ENCODE data around the gene SCP2D1. TPM values are rescaled to one million over a fixed set of nuclear protein-coding genes. Genes with fewer than 3 reads are reported as not detected.
A peak's percentile ranks its signal among the peaks of the same experiment; 100 is the strongest.

Gene SCP2D1
- total RNA-seq, 1 experiment from 2014 or later, result not detected

DNA sequence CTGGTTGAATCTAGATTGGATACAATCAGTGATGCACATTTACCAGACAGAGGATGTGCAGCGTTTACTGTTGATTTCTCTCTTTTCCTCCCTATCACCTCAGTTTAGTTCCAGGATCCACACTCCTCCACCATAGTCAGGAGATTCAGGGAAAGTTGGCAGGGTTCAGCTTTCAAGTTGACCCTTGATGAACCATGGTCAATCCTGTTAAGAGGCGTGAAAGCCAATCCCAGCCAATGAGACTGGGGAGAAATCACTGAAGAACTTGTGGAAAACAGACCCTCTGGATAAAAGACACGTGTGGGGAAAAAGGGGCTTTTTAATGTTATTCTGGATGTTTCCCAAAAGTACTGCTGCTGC, 19.2 kb upstream of the SCP2D1 start:
- H3K27me3 ChIP-seq (ENCODE audit: low read length), result peaks cover 17% of the 10 kb centered on the region
- peak overlapping the region; percentile 97 for H2AFZ ChIP-seq (ENCODE audit: low read length)
- peak overlapping the region; percentile 88 for H3K4me2 ChIP-seq (ENCODE audit: low read length)
- H3K9me3 ChIP-seq (ENCODE audit: low read length), result no peaks in the 10 kb centered on the region
- peak overlapping the region; percentile 77 for H3K9ac ChIP-seq (ENCODE audit: low read length)
- H3K4me1 ChIP-seq (ENCODE audit: insufficient read depth, low read length), result peaks cover 6% of the 10 kb centered on the region
- H3K9me2 ChIP-seq (replicated peaks; ENCODE audit: low read length), result no peaks in the 10 kb centered on the region
- peak overlapping the region; percentile 83 for H3K4me3 ChIP-seq (ENCODE audit: low read length)
- H4K20me1 ChIP-seq (ENCODE audit: low read length), result no peaks in the 10 kb centered on the region
- H3K36me3 ChIP-seq (ENCODE audit: low read depth, low read length), result no peaks in the 10 kb centered on the region
- CTCF ChIA-PET, result no interaction called here
- intact Hi-C loops (cut with micrococcal nuclease), result loop anchor here (5.0 kb wide), 2 partner anchors 162 to 382 kb away; no protein-coding TSS in a partner anchor
- no peaks in the 10 kb centered on the region for H3K79me2 ChIP-seq (ENCODE audit: low read length)
- TF ChIP-seq EZH2 (IDR thresholded peaks at IDR 0.05; ENCODE audit: low read length, unreplicated experiment) (no peak), EZH2phosphoT487 (IDR thresholded peaks at IDR 0.05; ENCODE audit: borderline replicate concordance, low read length) (no peak)
- TF ChIP-seq, protein P1, sequence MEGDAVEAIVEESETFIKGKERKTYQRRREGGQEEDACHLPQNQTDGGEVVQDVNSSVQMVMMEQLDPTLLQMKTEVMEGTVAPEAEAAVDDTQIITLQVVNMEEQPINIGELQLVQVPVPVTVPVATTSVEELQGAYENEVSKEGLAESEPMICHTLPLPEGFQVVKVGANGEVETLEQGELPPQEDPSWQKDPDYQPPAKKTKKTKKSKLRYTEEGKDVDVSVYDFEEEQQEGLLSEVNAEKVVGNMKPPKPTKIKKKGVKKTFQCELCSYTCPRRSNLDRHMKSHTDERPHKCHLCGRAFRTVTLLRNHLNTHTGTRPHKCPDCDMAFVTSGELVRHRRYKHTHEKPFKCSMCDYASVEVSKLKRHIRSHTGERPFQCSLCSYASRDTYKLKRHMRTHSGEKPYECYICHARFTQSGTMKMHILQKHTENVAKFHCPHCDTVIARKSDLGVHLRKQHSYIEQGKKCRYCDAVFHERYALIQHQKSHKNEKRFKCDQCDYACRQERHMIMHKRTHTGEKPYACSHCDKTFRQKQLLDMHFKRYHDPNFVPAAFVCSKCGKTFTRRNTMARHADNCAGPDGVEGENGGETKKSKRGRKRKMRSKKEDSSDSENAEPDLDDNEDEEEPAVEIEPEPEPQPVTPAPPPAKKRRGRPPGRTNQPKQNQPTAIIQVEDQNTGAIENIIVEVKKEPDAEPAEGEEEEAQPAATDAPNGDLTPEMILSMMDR (conservative IDR thresholded peaks at IDR 0.05; ENCODE audit: low read depth, low read length), result no peak
- H3F3A ChIP-seq (ENCODE audit: low read length, unreplicated experiment), result no peaks in the 10 kb centered on the region
- POLR2A ChIA-PET (ENCODE audit: unreplicated experiment), result no interaction called here
- BruUV-seq (replicated peaks), result TSS peak; percentile 89
- ATAC-seq, result no peak
- H3K27ac ChIP-seq (ENCODE audit: low read length), result no peak overlapping the region
- no peak for DNase-seq

DNA sequence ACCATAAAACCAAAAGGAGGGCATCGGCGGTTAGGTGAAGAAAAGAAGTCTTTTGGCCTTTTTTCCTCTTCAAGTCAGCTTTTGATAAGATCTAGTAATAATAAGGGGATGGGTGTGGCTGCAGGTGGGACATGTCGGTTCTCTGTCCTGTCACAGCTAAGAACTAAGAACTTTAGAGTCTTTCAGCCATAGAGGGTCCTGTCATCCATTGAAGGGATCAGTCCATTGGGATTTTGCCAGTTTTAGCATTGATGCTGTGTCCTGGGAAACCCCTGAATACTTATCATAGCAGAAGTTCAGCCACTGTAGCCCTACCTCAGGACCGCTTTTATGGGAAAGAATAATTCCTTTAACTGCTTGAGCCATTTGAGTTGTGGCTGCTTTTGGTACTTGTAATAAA, 18.2 kb upstream of the SCP2D1 start:
- Histone ChIP-seq H3K4me1 (ENCODE audit: insufficient read depth, low read length) (peaks cover 6% of the 10 kb centered on the region), H4K20me1 (ENCODE audit: low read length) (no peaks in the 10 kb centered on the region), H3K4me2 (ENCODE audit: low read length) (no peak overlapping the region), H3K27ac (ENCODE audit: low read length) (no peak overlapping the region), H2AFZ (ENCODE audit: low read length) (no peak overlapping the region), H3K9me3 (ENCODE audit: low read length) (no peaks in the 10 kb centered on the region), H3K4me3 (ENCODE audit: low read length) (no peak overlapping the region), H3F3A (ENCODE audit: low read length, unreplicated experiment) (no peaks in the 10 kb centered on the region), H3K79me2 (ENCODE audit: low read length) (no peaks in the 10 kb centered on the region), H3K9me2 (replicated peaks; ENCODE audit: low read length) (no peaks in the 10 kb centered on the region), H3K9ac (ENCODE audit: low read length) (no peak overlapping the region), H3K36me3 (ENCODE audit: low read depth, low read length) (no peaks in the 10 kb centered on the region), H3K27me3 (ENCODE audit: low read length) (peaks cover 8% of the 10 kb centered on the region)
- no peak for ATAC-seq
- ChIA-PET CTCF (no interaction called here), POLR2A (ENCODE audit: unreplicated experiment) (no interaction called here)
- TF ChIP-seq EZH2 (IDR thresholded peaks at IDR 0.05; ENCODE audit: low read length, unreplicated experiment), result no peak
- TF ChIP-seq, protein P1 (conservative IDR thresholded peaks at IDR 0.05; ENCODE audit: low read depth, low read length), result no peak
- intact Hi-C loops (cut with micrococcal nuclease), result no loop called here
- DNase-seq, result no peak
- no TSS peak for BruUV-seq (replicated peaks)

DNA sequence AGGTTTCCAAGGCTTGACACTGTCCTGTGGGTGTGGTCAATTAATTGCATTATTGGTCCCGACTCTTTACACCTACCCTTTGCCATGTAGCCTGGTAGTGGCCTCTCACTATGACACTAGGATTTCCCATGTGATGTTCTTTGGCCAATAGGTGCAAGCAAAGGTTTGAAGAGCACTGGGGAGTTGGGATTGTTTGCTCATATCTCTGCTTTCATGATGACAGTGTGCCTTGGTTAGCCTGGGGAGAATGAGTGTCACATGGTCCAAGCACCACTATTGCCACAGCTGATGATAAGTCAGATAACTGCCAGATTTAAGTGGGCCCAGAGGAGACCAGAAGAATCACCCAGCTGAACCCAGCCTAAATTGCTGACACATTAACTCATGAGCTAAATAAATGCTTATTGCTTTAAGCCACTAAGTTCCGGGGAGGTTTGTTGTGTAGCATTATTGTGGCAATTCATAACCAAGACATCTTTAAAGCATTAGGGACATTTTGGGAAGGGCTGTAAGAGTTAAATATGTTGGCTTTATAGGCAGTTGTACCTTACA, 17.2 kb upstream of the SCP2D1 start:
- no peak for ATAC-seq
- Histone ChIP-seq H3K27me3 (ENCODE audit: low read length) (no peaks in the 10 kb centered on the region), H3K9ac (ENCODE audit: low read length) (no peak overlapping the region), H2AFZ (ENCODE audit: low read length) (no peak overlapping the region), H3F3A (ENCODE audit: low read length, unreplicated experiment) (no peaks in the 10 kb centered on the region), H3K9me3 (ENCODE audit: low read length) (no peaks in the 10 kb centered on the region), H3K4me1 (ENCODE audit: insufficient read depth, low read length) (peaks cover 6% of the 10 kb centered on the region), H3K4me2 (ENCODE audit: low read length) (no peak overlapping the region), H3K4me3 (ENCODE audit: low read length) (no peak overlapping the region), H3K36me3 (ENCODE audit: low read depth, low read length) (no peaks in the 10 kb centered on the region), H3K27ac (ENCODE audit: low read length) (no peak overlapping the region), H3K9me2 (replicated peaks; ENCODE audit: low read length) (no peaks in the 10 kb centered on the region), H4K20me1 (ENCODE audit: low read length) (no peaks in the 10 kb centered on the region), H3K79me2 (ENCODE audit: low read length) (no peaks in the 10 kb centered on the region)
- ChIA-PET POLR2A (ENCODE audit: unreplicated experiment) (no interaction called here), CTCF (no interaction called here)
- TF ChIP-seq EZH2 (IDR thresholded peaks at IDR 0.05; ENCODE audit: low read length, unreplicated experiment) (no peak), EZH2phosphoT487 (IDR thresholded peaks at IDR 0.05; ENCODE audit: borderline replicate concordance, low read length) (no peak)
- TF ChIP-seq, protein P1 (conservative IDR thresholded peaks at IDR 0.05; ENCODE audit: low read depth, low read length), result no peak
- DNase-seq, result no peak
- intact Hi-C loops (cut with micrococcal nuclease), result no loop called here
- BruUV-seq (replicated peaks), result no TSS peak

Measured in PC-3 (cell line).